Smooth muscle cell (in vitro differentiated cells): ENCODE data around the gene E2F1. TPM values are rescaled to one million over a fixed set of nuclear protein-coding genes. Genes with fewer than 3 reads are reported as not detected.

ENCODE experiments used
- DNase-seq: peaks from one replicate; lab custom pipeline; 2025; ENCODE audit not compliant: unreplicated experiment; lab: John Stamatoyannopoulos, UW
- H2AFZ ChIP-seq: fragments of 200-600 bp; sonication (generic); 2 replicates; pipeline ENCODE4 v1.6.0; 2016; ENCODE audit warnings: antibody characterized with exemption, low read depth, mild to moderate bottlenecking
- H3F3A ChIP-seq: fragments of 200-600 bp; sonication (generic); 2 replicates; pipeline ENCODE4 v1.6.0; 2017; ENCODE audit warnings: antibody characterized with exemption, low read depth
- H3K27ac ChIP-seq: fragments of 200-600 bp; sonication (generic); 2 replicates; pipeline ENCODE4 v1.5.1; 2016; ENCODE audit warnings: low read depth, mild to moderate bottlenecking
- H3K27me3 ChIP-seq: fragments of 200-600 bp; sonication (generic); 2 replicates; pipeline ENCODE4 v1.6.1; 2016; ENCODE audit warnings: low read depth, mild to moderate bottlenecking
- H3K36me3 ChIP-seq: fragments of 200-600 bp; sonication (generic); 2 replicates; pipeline ENCODE4 v1.5.1; 2016; ENCODE audit warnings: low read depth
- H3K4me1 ChIP-seq: fragments of 200-600 bp; sonication (generic); 2 replicates; pipeline ENCODE4 v1.5.1; 2016; ENCODE audit warnings: low read depth
- H3K4me2 ChIP-seq: fragments of 200-600 bp; sonication (generic); 2 replicates; pipeline ENCODE4 v1.6.0; 2016; ENCODE audit warnings: mild to moderate bottlenecking
- H3K4me3 ChIP-seq: fragments of 200-600 bp; sonication (generic); 2 replicates; pipeline ENCODE4 v1.5.1; 2016; ENCODE audit warnings: mild to moderate bottlenecking
- H3K79me2 ChIP-seq: fragments of 200-600 bp; sonication (generic); 2 replicates; pipeline ENCODE4 v1.6.0; 2016; ENCODE audit warnings: low read depth, mild to moderate bottlenecking
- H3K9ac ChIP-seq: fragments of 200-600 bp; sonication (generic); 2 replicates; pipeline ENCODE4 v1.6.0; 2016; ENCODE audit warnings: low read depth
- H3K9me3 ChIP-seq: fragments of 200-600 bp; sonication (generic); replicated peaks from 2 replicates; pipeline ENCODE4 v1.5.1; 2016; ENCODE audit warnings: low read depth
- H4K20me1 ChIP-seq: fragments of 200-600 bp; sonication (generic); 2 replicates; pipeline ENCODE4 v1.6.0; 2016; ENCODE audit warnings: low read depth
- WGBS: methylation state at CpG from one replicate; pipeline ENCODE4 v1.1.7; 2016; ENCODE audit warnings: low lambda C conversion rate; 5-methylcytosine and 5-hydroxymethylcytosine counted together
- polyA plus RNA-seq: library from polyadenylated mRNA; unstranded; fragments of >200 nt; fragmentation: Nextera tagmentation; extraction: Ambion mirVana; gene quantifications from 2 replicates; pipeline ENCODE4 v1.2.1, GENCODE V29; 2016
- total RNA-seq: library from RNA; depleted of rRNA; stranded (reverse); fragments of >200 nt; gene quantifications from 2 replicates; pipeline ENCODE4 v1.2.3, GENCODE V29; 2014
- TF ChIP-seq, protein P1 (sequence below): fragments of 200-600 bp; sonication (generic); IDR thresholded peaks from 2 replicates; pipeline ENCODE4 v1.5.1; 2017; ENCODE audit warnings: borderline replicate concordance, mild to moderate bottlenecking, antibody characterized with exemption; ENCODE audit not compliant: insufficient read depth, poor library complexity, severe bottlenecking

The E2F1 gene
- total and polyA plus RNA-seq, 2 experiments from 2014 or later, result 5.0 to 19.4 TPM

DNA sequence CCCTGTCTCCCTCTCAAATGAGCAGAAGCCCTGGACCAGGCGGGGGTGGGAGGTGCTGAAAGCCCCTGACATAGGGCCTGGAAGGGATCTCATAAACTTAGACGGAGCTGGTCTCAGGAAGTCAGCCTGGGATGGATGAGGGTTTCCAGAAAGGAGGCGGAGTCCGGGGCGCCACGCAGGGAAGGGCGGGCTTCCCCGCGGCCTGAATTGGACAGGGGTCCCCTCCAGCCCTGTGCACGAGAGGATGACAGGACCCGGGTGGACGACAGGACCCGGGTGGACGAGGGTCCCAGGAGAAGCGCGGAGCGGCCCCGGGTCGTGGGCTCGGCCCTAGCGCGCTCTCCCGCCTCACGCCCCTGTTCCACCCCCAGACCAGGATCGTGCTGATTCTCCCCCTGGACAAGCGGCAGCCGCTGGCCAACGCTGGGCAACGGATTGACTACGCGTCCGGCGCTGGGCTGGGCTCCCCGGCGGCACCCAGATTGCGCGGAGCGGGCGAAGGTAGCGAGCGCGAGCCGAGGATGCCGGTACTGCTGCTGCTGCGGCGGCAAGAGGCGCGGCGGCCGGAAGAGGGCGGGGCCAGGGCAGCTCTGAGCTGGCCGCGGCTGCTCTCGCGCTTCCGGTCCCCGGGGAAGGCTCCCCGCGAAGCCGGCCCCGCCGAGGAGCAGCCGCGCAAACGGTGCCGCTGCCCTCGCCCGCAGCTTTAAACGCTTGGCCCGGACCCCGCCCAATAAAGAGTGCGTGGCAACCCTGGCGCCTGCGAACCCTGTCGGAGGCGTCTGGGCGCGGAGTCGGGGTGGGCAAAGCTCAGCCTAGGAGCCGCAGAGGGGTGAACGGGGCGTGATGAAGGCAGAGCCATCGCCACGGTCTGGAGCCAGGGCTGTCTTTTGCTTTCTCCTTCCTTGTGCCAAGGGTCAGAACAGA, 22.8 kb downstream of the E2F1 start:
- peak overlapping the region; percentile 66 for H3K9ac ChIP-seq
- under 1% methylated on average over 84 of the region's 84 CpGs for WGBS
- H3K9me3 ChIP-seq, result no peaks in the 10 kb centered on the region
- peak overlapping the region; percentile 63 for H3K27ac ChIP-seq
- H3K79me2 ChIP-seq, result peaks cover 5% of the 10 kb centered on the region
- no peaks in the 10 kb centered on the region for H3K36me3 ChIP-seq
- H3K4me2 ChIP-seq, result peak overlapping the region; percentile 96
- peak overlapping the region; percentile 56 for H2AFZ ChIP-seq
- peak overlapping the region; percentile 75 for H3K4me3 ChIP-seq
- H3F3A ChIP-seq, result peaks cover 12% of the 10 kb centered on the region
- no peaks in the 10 kb centered on the region for H3K27me3 ChIP-seq
- peaks cover 6% of the 10 kb centered on the region for H3K4me1 ChIP-seq
- peak; percentile 59 for DNase-seq
- H4K20me1 ChIP-seq, result no peaks in the 10 kb centered on the region
- TF ChIP-seq, protein P1, sequence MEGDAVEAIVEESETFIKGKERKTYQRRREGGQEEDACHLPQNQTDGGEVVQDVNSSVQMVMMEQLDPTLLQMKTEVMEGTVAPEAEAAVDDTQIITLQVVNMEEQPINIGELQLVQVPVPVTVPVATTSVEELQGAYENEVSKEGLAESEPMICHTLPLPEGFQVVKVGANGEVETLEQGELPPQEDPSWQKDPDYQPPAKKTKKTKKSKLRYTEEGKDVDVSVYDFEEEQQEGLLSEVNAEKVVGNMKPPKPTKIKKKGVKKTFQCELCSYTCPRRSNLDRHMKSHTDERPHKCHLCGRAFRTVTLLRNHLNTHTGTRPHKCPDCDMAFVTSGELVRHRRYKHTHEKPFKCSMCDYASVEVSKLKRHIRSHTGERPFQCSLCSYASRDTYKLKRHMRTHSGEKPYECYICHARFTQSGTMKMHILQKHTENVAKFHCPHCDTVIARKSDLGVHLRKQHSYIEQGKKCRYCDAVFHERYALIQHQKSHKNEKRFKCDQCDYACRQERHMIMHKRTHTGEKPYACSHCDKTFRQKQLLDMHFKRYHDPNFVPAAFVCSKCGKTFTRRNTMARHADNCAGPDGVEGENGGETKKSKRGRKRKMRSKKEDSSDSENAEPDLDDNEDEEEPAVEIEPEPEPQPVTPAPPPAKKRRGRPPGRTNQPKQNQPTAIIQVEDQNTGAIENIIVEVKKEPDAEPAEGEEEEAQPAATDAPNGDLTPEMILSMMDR, result no peak

DNA sequence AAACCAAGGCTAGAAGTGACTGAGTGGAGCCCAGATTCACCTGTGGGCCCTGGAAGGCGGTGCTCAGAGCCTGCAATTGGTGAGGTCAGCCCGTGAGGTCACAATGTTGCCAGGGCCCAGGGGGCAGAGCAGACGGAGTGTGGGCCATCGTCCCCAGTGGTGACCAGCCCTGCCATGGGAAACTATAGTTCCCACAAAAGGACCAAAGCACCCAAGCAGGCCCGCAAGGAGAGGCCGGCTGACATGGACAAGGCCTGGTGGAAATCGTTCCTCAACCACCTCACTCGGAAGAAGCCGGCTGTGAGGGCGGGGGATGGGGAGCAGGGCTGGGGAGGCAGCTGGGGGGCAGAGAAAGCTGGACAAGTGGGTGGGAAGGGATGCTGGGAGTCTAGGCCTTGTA, 24.0 kb downstream of the E2F1 start, which contains the start of gene C20orf144:
Gene C20orf144, plus strand, starts transcription at position 156 of the 400 bp plus-strand sequence. Its CDS starts 19 bp downstream, at position 175.
- Histone ChIP-seq H3K36me3 (peaks cover 6% of the 10 kb centered on the region), H3K9me3 (no peaks in the 10 kb centered on the region), H3K4me1 (peaks cover 6% of the 10 kb centered on the region), H3K27ac (peak within 1 kb of the TSS; percentile 63), H3K9ac (peak within 1 kb of the TSS; percentile 66), H3K79me2 (peaks cover 5% of the 10 kb centered on the region), H3K27me3 (no peaks in the 10 kb centered on the region), H3K4me3 (peak within 1 kb of the TSS; percentile 75), H2AFZ (peak within 1 kb of the TSS; percentile 56), H3F3A (peaks cover 12% of the 10 kb centered on the region), H4K20me1 (no peaks in the 10 kb centered on the region), H3K4me2 (peak within 1 kb of the TSS; percentile 96)
- no peak for DNase-seq
- TF ChIP-seq, protein P1, result no peak
- WGBS, result 95% methylated on average over 10 of the region's 10 CpGs

DNA sequence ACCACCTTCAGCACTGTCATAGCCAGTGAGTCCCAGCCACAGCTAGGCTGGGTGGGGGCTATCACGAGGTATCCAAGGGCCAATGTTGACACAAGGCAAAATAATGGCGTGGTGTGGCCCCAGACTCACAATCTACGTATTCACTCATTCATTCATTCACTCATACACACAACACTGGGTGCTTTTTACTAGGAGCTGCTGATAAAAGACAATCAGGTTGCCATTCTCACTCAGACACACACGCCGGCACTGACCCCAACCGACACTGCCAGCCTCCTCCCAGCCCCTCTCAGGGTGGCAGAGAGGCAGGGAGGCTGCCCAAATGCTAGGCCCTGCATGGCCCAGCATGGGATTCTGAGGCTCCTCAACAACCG, 25.5 kb downstream of the E2F1 start:
- no peaks in the 10 kb centered on the region for H4K20me1 ChIP-seq
- H3K9me3 ChIP-seq, result no peaks in the 10 kb centered on the region
- H3K9ac ChIP-seq, result no peak overlapping the region
- peaks cover 6% of the 10 kb centered on the region for H3K4me1 ChIP-seq
- WGBS, result 93% methylated on average over 7 of the region's 7 CpGs
- no peak overlapping the region for H2AFZ ChIP-seq
- H3K4me2 ChIP-seq, result no peak overlapping the region
- peaks cover 8% of the 10 kb centered on the region for H3F3A ChIP-seq
- H3K27me3 ChIP-seq, result no peaks in the 10 kb centered on the region
- peaks cover 6% of the 10 kb centered on the region for H3K36me3 ChIP-seq
- H3K27ac ChIP-seq, result no peak overlapping the region
- H3K79me2 ChIP-seq, result peaks cover 5% of the 10 kb centered on the region
- no peak for DNase-seq
- TF ChIP-seq, protein P1, result no peak
- H3K4me3 ChIP-seq, result no peak overlapping the region
